ENCODE measurements around the gene ACADVL.

Gene ACADVL

DNA sequence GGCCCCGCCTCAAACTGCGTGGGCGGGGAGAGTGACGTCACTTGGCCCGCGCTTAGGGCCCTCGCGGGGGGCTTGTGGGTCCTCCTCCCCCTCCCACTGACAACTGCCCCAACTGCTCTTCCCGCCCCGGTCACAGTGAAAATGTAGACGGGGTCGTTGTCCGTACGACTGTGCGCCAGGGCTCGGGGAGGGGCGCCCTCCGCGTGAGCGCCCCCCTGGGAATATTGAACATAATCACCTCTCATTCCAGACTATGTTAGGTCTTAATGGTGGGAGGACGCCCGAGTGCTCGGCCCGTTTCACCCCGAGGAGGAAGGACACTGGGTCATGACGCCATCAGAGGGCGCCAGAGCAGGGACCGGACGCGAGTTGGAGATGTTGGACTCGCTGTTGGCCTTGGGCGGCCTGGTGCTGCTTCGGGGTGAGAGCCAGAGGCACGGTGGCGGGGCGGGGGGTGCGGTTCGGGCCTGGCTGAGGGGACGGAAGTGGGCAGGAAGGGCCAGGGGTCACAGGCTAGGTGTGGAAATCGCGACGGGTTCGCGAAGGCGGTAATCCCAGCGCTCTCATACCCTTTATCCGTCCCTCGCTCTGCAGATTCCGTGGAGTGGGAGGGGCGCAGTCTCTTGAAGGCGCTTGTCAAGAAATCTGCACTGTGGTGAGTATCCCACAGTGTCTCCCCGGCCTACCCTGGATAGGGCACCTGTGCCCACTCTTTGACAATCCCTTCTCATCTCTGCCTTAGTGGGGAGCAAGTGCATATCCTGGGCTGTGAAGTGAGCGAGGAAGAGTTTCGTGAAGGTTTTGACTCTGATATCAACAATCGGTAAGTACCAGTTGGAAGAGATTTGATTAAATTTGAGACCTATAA, 32.7 kb downstream of the ACADVL start, which contains the start of gene ELP5:
Gene ELP5 (plus strand): TSS at position 40 of the 868 bp plus-strand sequence. CDS start 336 bp downstream, at position 376.
- no peak for FAIRE-seq

DNA sequence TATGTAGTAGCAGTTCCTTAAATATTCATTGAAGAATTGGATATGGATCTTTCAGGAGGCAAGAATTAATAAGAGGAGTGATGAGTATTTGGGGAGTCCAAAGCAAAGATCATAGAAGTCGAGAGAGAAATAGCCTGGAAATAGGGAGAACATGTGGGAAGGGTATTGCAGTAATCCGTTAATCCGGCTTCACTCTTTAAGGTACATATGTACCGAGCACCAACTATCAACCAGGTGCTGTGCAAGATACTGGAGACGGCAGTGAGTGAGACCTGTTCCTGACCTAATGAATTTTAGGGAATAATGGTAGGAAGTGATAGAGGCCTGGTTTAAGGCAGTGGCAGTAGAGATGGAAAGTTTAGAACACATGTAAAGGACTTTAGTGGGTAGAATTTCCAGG, 33.3 kb downstream of the ACADVL start:
- no peak for FAIRE-seq

DNA sequence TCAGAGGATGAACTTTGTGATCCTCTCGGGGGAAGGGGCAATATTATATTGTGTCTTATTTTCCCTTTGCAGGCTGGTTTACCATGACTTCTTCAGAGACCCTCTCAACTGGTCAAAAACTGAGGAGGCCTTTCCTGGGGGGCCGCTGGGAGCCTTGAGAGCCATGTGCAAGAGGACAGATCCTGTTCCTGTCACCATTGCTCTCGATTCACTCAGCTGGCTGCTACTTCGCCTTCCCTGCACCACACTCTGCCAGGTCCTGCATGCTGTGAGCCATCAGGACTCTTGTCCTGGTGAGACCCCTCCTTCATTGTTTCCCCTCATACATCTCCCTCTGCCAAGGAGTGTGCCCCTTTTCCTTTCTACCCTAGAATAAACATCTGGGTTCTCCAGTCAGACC, 34.8 kb downstream of the ACADVL start:
- FAIRE-seq, result no peak

DNA sequence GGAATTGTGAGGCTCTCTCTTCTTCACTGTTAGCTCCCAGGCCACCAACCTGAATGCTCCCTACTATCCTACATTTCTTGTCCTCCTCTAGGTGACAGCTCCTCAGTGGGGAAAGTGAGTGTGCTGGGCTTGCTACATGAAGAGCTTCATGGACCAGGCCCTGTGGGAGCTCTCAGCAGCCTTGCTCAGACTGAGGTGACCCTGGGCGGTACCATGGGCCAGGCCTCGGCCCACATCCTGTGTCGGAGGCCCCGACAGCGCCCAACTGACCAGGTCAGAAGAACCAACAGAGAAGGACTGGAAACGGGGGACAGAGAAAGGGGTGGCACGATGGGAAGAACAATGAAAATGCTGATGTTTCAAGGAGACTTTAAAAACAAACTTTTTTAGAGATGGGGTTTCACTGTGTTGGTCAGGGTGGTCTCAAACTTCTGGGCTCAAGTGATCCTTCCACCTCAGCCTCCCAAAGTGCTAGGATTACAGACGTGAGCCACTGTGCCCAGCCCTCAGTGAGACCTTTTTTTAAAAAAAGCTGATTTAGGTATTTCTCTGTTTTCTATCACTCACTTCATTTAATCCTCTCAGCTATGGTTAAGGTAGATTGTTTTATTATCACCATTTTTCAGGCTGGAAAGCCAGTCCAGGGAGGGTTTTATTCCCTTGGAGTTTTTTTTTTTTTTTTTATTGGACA, 37.2 kb downstream of the ACADVL start:
- FAIRE-seq, result no peak

DNA sequence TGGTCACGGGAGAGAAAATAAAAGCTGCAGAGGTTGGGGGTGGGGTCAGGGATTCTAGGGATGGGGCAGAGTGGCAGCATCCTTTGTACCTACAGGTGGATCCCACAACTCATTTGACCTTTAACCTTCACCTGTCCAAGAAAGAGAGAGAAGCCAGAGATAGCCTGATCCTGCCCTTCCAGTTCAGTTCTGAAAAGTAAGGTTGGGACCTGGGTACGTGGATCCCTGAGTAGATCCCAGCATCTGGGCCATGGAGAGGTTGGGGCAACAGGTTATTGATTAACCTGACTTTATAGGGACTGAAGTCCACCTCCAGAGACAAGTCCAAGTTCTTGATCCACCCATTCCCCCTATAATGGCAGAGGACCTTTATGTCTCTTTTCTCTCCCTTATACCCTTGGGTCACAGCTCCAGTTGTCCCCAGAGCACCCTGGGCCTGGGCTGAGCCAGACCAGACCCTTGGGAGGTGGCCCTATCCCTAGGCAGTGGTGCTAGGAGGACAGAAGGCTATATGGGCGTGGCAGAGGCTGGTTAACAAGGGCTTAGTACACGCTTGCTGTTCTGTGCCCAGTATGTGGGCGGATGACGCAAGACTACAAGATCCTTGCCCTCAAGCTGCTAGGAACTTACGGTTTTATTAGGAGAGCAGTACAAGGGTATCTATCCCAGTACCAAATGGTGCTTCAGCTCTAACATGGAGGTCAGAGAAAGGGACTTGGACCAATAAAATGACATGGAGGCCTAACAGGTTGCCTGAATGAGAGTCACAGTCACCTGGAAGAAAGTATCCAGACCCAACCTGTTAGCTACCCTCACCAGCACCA, 39.2 kb downstream of the ACADVL start:
- FAIRE-seq, result no peak

DNA sequence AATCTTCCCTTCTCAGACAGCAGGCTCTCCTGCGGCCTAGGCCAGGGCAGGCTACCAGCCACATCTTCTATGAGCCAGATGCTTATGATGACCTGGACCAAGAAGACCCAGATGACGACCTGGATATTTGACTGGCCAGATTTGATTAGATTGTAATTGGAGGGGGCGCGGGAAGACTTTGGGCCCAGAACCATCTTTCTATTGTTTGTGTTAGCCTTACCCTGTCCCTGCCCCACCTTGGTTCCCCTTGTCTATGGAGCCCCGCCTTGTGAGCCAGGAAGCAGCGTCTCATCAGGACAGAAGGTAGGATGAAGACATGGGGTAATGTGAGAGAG, 39.8 kb downstream of the ACADVL start:
- no peak for FAIRE-seq

DNA sequence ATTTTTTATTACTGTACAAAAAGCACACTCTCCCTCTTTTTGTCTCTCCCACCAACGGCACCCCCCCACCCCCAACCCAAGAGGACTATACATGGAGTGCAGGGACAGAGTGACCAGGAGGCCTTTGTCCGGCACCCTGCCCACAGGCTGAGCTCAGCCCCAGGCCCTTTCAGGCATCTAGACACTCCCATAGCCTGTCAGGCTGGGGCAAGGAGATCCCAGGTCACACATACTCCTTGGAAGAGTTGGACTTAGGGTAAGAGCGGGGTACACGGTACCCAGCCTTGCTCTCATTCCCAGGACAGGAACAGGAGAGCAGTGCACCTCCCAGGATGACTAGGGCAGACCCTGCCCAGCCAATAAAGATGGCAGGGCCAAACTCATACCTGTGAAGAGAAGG, 40.4 kb downstream of the ACADVL start:
- no peak for FAIRE-seq

DNA sequence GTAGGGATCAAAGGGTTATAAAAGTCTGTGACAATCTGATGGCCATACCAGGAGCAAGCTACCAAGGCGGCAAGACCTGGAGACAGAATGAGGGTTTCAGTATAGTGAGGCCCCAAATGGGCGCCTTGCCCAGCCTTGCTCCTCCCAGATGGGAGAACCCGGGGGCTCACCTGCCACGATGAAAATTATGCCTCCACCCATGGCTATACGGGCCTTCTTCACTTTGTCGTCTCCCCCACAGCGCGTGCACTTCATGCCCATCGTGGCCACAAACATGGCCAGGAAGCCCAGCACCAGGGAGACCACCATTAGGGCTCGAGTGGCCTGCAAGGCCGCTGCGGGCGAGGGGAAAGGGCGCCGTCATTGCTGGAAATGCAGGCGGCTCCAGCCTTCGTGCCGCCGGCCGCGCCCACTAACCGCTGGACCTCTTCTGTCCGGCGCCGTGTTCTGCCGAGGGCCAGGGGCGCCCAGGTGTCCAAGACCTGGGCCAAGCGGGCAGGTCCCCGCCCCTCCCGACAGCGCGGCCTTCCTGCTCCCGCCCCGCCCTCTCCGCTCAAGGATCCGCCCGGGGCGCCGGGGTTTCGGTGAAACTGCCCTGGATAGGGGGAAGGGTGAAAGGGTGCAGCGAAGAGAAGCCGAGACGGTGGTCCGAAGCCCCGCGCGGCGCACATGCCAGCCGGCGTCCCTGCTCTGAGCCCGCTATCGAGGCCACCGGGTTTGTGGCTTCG, 41.1 kb downstream of the ACADVL start:
- no peak for FAIRE-seq

DNA sequence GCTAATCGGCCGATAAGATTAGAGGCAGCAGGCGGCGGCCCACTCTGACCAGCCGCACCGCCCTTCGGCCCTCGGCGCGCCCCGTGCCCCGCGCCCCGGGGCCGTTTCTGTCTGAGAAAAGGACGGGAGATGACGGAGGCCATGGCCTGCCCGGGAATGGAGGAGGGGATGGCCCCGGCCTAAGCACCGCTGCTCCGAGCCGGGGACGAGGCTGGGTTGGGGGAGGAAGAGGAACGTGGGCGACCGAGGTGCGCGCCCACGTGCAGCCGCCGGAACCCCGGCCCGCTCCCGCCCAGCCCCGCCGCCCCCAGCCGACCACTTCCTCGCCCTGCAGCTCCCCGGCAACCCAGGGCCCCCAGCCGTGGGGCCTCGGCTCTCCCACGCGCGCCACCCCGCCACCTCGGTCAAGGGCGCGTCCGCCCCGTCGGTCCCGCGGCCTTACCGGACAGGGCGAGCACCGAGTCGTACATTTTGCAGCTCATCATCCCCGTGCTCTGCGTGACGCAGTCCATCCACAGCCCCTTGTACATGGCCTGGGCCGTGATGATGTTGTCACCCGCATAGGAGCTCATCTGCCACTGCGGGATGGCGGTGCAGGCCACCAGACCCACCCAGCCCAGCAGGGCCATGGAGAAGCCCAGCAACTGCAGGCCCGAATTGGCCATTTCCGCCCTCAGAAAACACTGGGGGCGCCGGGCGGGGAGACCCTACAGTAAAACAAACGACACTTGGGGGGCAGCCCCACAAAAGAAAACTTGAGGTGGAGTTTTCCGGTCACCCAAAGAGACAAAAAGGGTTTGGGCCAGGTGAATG, 41.8 kb downstream of the ACADVL start:
- no peak for FAIRE-seq

DNA sequence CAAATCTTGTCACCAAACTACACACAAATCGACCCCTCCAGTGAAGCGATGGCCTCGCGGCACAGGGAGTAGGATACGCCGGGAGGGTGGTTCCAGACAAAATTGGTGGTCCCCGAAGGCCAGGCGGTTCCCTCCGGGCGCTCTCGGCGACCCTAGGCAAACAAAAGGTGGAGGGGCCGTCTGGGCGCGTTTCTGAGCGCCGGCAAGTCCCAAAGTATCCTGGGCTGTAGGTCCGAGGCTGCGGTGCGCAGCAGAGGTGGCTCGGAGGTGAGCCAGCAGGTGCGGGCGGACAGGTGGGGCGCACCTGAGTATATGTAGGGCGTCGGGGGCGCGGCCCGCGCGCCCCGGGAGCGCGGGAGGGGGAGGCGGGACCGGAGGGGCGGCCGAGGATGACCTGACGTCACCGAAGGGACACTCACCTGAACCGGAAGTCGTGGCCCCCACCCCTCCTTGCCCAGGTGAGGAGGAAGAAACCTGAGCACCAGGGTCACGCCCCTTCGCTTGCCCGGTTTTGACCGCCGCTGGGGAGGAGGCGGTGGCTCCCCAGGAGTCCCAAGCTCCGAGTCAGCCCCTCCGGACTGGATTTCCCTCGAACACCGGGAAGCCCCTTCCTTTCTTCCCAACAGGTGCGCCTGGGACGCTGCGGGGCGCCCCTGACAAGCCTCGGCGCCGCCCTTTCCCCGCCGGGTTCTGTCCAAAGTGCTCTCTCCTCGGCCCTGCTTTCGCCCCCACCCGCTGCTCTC, 42.6 kb downstream of the ACADVL start, which contains the start of gene CLDN7:
Gene CLDN7 (minus strand): TSS at position 287 of the 743 bp plus-strand sequence. CDS start 435 bp downstream, outside the sequence.
- FAIRE-seq, result no peak

DNA sequence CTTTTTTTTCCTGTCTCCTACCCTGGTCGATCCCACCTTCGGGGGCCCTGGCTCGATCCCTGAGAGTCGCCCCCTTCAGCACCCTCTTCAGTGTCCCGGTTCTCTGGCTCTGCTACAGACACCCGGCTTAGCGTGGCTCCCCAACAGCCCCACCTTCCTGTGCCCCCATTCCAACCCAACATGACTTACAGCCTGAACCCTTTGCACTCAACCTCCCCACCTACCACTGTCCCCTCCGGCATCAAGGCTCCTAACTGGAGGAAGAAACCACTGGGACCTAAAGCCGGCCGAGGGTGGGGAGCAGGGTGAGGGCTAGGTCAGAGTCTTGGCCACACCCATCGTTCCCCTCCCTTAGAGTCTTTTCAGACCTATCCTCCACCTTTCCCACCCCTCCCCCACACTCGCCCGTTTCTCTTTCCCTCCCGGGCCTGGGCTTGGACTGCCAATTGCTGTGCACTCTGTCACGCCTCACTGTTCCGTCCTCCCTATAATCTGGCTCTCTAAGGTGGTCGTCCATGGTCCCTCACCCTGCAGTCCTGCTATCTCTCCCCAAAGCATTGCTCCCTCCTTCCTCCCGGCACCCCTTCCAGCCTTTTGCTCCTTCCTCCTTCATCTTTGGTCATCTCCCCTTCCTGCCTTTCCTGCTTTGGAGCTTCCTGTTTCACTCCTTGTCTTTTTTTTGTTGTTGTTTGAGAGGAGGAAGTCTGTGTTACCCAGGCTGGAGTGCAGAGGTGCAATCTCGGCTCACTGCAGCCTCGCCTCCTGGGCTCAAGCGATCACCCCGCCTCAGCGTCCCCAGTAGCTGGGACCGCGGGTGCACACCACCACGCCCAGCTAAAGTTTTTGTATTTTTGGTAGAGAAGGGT, 43.4 kb downstream of the ACADVL start:
- FAIRE-seq, result no peak

DNA sequence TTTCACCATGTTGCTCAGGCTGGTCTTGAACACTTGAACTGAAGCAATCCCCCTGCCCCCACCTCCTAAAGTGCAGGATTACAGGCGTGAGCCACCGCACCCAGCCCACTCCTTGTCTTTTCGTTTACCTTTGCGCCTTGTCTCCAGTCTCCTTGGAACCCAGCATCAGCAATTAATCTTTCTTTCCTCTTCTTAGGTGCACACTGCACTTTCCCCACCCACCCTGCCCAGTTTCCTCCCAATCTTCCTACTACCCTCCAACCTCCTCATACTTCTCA, 44.0 kb downstream of the ACADVL start:
- no peak for FAIRE-seq

DNA sequence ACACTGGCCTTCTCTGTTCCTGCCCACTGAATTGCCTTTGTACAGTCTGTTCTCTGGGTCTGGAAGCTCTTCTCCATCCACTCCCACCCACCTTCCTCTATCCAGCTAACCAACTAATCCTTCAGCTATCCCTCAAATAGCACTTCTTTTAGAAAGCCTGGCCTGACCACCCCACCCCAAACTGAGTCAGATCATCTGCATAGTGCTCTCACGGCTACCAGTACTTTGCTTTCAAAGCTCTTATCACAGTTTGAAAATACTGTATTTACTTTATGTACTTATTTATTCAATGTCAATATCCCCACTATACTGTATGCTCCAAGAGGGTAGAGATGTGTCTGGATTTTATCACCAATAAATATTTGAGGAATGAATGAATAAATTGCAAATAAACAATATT, 47.0 kb downstream of the ACADVL start:
- no peak for FAIRE-seq
